ENCODE data around the gene FGF10. TPM values are rescaled to one million over a fixed set of nuclear protein-coding genes. Genes with fewer than 3 reads are reported as not detected.

The FGF10 gene
- total RNA-seq, 1 experiment from 2014 or later, result not detected

DNA sequence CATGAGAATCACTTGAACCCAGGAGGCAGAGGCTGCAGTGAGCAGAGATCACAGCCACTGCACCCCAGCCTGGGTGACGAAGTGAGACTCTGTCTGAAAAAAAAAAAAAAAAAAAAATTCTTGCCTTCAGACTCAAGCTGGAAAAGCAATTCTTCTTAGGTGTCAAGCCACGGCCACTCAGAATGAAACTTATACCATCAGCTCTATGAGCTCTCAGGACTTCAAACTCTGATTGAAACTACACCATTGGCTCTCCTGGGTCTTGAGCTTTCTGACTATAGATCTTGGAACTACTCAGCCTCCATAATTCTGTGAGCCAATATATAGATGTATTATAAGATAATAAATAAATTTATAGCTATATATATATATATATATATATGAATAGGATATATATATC lies 12.9 kb upstream of the FGF10 start:
- no TSS peak for BruUV-seq (replicated peaks)
- no peaks in the 10 kb centered on the region for H3K9me3 ChIP-seq (ENCODE audit: low read length)
- intact Hi-C loops (cut with micrococcal nuclease), result no loop called here
- H2AFZ ChIP-seq (ENCODE audit: low read length), result no peak overlapping the region
- no peaks in the 10 kb centered on the region for H3F3A ChIP-seq (ENCODE audit: low read length, unreplicated experiment)
- ChIA-PET POLR2A (ENCODE audit: unreplicated experiment) (no interaction called here), CTCF (interaction anchor here (0.6 kb wide), 1 partner anchor 44 kb away, joined by 3 read pairs; no protein-coding TSS in a partner anchor)
- no peaks in the 10 kb centered on the region for H3K9me2 ChIP-seq (replicated peaks; ENCODE audit: low read length)
- no peaks in the 10 kb centered on the region for H3K4me1 ChIP-seq (ENCODE audit: insufficient read depth, low read length)
- H3K4me3 ChIP-seq (ENCODE audit: low read length), result no peak overlapping the region
- H3K79me2 ChIP-seq (ENCODE audit: low read length), result no peaks in the 10 kb centered on the region
- TF ChIP-seq, protein P1, sequence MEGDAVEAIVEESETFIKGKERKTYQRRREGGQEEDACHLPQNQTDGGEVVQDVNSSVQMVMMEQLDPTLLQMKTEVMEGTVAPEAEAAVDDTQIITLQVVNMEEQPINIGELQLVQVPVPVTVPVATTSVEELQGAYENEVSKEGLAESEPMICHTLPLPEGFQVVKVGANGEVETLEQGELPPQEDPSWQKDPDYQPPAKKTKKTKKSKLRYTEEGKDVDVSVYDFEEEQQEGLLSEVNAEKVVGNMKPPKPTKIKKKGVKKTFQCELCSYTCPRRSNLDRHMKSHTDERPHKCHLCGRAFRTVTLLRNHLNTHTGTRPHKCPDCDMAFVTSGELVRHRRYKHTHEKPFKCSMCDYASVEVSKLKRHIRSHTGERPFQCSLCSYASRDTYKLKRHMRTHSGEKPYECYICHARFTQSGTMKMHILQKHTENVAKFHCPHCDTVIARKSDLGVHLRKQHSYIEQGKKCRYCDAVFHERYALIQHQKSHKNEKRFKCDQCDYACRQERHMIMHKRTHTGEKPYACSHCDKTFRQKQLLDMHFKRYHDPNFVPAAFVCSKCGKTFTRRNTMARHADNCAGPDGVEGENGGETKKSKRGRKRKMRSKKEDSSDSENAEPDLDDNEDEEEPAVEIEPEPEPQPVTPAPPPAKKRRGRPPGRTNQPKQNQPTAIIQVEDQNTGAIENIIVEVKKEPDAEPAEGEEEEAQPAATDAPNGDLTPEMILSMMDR (conservative IDR thresholded peaks at IDR 0.05; ENCODE audit: low read depth, low read length), result no peak
- DNase-seq (no peak), ATAC-seq (no peak)
- no peak overlapping the region for H3K4me2 ChIP-seq (ENCODE audit: low read length)
- H3K27me3 ChIP-seq (ENCODE audit: low read length), result no peaks in the 10 kb centered on the region
- no peak overlapping the region for H3K9ac ChIP-seq (ENCODE audit: low read length)
- H3K36me3 ChIP-seq (ENCODE audit: low read depth, low read length), result no peaks in the 10 kb centered on the region
- H3K27ac ChIP-seq (ENCODE audit: low read length), result no peak overlapping the region
- no peaks in the 10 kb centered on the region for H4K20me1 ChIP-seq (ENCODE audit: low read length)

DNA sequence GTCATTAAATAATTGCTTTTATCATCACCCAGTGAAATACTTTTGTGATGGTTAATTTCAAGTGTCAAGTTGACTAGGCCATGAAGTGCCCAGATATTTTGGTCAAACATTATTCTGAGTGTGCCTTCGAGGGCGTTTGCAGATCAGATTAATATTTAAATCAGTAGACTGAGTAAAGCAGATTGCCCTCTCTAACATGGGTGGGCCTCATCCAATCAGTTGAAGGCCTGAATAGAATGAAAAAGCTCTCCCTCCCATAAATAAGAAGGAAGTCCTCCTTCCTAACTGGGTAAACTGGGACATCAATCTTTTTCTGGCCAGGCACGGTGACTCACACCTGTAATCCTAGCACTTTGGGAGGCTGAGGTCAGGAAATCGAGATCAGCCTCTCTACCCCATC lies 12.4 kb upstream of the FGF10 start:
- no TSS peak for BruUV-seq (replicated peaks)
- no peaks in the 10 kb centered on the region for H3K79me2 ChIP-seq (ENCODE audit: low read length)
- DNase-seq (no peak), ATAC-seq (no peak)
- no peaks in the 10 kb centered on the region for H3K4me1 ChIP-seq (ENCODE audit: insufficient read depth, low read length)
- H3F3A ChIP-seq (ENCODE audit: low read length, unreplicated experiment), result no peaks in the 10 kb centered on the region
- no peaks in the 10 kb centered on the region for H3K27me3 ChIP-seq (ENCODE audit: low read length)
- H3K9me3 ChIP-seq (ENCODE audit: low read length), result no peaks in the 10 kb centered on the region
- H3K27ac ChIP-seq (ENCODE audit: low read length), result no peak overlapping the region
- intact Hi-C loops (cut with micrococcal nuclease), result no loop called here
- ChIA-PET CTCF (interaction anchor here (0.6 kb wide), 1 partner anchor 44 kb away, joined by 3 read pairs; no protein-coding TSS in a partner anchor), POLR2A (ENCODE audit: unreplicated experiment) (no interaction called here)
- no peaks in the 10 kb centered on the region for H4K20me1 ChIP-seq (ENCODE audit: low read length)
- H3K4me3 ChIP-seq (ENCODE audit: low read length), result no peak overlapping the region
- no peaks in the 10 kb centered on the region for H3K36me3 ChIP-seq (ENCODE audit: low read depth, low read length)
- TF ChIP-seq, protein P1 (conservative IDR thresholded peaks at IDR 0.05; ENCODE audit: low read depth, low read length), result no peak
- TF ChIP-seq EZH2 (IDR thresholded peaks at IDR 0.05; ENCODE audit: low read length, unreplicated experiment), result no peak
- no peak for TF ChIP-seq EZH2phosphoT487 (IDR thresholded peaks at IDR 0.05; ENCODE audit: borderline replicate concordance, low read length)
- H3K9me2 ChIP-seq (replicated peaks; ENCODE audit: low read length), result no peaks in the 10 kb centered on the region
- no peak overlapping the region for H2AFZ ChIP-seq (ENCODE audit: low read length)
- no peak overlapping the region for H3K9ac ChIP-seq (ENCODE audit: low read length)
- H3K4me2 ChIP-seq (ENCODE audit: low read length), result no peak overlapping the region

DNA sequence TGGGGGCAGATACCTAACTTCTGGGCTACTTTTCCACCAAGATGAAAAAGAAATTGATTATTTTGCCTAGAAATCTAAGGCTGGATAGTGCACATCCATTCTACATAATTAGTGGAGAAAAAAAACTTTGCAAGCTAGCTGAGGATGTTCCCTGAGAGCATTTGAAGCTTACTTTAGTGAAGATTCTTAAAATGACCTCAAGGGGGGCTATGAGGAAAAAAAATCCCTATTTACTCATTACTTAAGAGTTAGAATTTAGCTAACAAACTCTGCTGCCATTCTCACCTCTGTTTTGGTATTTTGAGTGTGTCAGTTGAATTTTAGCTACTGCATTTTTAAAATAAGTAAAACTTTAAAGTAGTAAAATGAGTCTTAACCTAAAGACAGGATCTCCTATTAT lies 9.2 kb upstream of the FGF10 start:
- no peak overlapping the region for H3K4me2 ChIP-seq (ENCODE audit: low read length)
- H3K79me2 ChIP-seq (ENCODE audit: low read length), result no peaks in the 10 kb centered on the region
- H3F3A ChIP-seq (ENCODE audit: low read length, unreplicated experiment), result no peaks in the 10 kb centered on the region
- 0 out of 2 replicates have a peak, but pooled peaks cover 2% of the 10 kb centered on the region for H3K27me3 ChIP-seq (ENCODE audit: low read length)
- no peaks in the 10 kb centered on the region for H3K9me2 ChIP-seq (replicated peaks; ENCODE audit: low read length)
- H2AFZ ChIP-seq (ENCODE audit: low read length), result no peak overlapping the region
- no peak overlapping the region for H3K4me3 ChIP-seq (ENCODE audit: low read length)
- no peak overlapping the region for H3K27ac ChIP-seq (ENCODE audit: low read length)
- no peak for DNase-seq
- POLR2A ChIA-PET (ENCODE audit: unreplicated experiment), result no interaction called here
- H3K9ac ChIP-seq (ENCODE audit: low read length), result no peak overlapping the region
- CTCF ChIA-PET, result no interaction called here
- intact Hi-C loops (cut with micrococcal nuclease), result no loop called here
- TF ChIP-seq EZH2 (IDR thresholded peaks at IDR 0.05; ENCODE audit: low read length, unreplicated experiment), result no peak
- TF ChIP-seq EZH2phosphoT487 (IDR thresholded peaks at IDR 0.05; ENCODE audit: borderline replicate concordance, low read length), result no peak
- TF ChIP-seq, protein P1 (conservative IDR thresholded peaks at IDR 0.05; ENCODE audit: low read depth, low read length), result no peak
- H4K20me1 ChIP-seq (ENCODE audit: low read length), result no peaks in the 10 kb centered on the region
- no peaks in the 10 kb centered on the region for H3K9me3 ChIP-seq (ENCODE audit: low read length)
- no TSS peak for BruUV-seq (replicated peaks)
- no peaks in the 10 kb centered on the region for H3K36me3 ChIP-seq (ENCODE audit: low read depth, low read length)
- H3K4me1 ChIP-seq (ENCODE audit: insufficient read depth, low read length), result no peaks in the 10 kb centered on the region
- no peak for ATAC-seq

All from PC-3 (cell line).